Measurements from ENCODE around the gene BRF1.

DNA sequence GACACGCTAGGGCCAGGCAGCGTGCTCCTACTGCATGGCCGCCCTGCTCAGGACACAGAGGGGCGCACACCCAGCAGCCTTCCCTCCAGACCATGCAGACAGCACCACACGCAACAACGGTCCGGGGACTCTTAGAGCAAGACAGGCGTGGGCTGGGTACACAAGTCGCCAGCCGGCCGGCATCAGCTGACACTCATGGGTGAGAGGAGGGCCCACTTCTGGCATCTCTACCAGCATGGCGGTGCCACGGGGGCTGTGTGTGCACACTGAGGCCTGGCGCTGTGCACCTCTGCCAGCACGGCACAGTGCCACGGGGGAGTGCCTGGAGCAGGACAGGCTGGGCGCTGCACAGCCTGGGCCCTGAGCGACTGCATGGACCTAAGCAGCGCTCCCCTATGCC is 59.2 kb downstream of the BRF1 start:
- TF ChIP-seq, protein P1, sequence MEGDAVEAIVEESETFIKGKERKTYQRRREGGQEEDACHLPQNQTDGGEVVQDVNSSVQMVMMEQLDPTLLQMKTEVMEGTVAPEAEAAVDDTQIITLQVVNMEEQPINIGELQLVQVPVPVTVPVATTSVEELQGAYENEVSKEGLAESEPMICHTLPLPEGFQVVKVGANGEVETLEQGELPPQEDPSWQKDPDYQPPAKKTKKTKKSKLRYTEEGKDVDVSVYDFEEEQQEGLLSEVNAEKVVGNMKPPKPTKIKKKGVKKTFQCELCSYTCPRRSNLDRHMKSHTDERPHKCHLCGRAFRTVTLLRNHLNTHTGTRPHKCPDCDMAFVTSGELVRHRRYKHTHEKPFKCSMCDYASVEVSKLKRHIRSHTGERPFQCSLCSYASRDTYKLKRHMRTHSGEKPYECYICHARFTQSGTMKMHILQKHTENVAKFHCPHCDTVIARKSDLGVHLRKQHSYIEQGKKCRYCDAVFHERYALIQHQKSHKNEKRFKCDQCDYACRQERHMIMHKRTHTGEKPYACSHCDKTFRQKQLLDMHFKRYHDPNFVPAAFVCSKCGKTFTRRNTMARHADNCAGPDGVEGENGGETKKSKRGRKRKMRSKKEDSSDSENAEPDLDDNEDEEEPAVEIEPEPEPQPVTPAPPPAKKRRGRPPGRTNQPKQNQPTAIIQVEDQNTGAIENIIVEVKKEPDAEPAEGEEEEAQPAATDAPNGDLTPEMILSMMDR (IDR thresholded peaks at IDR 0.05): no peak
- TF ChIP-seq POLR2A (IDR thresholded peaks at IDR 0.05): no peak
